Activated T-helper 2 cell treated with anti-CD3 and anti-CD28 coated beads, Interferon-gamma antibody, Interleukin-2, Interleukin-4, amounts not matched to agents 10 μg/mL and 5 μg/mL and 100 μg/mL, durations not matched to agents 14 hours and 24 hours and 36 hours (primary cell): ENCODE data around the gene RCAN2. TPM values are rescaled to one million over a fixed set of nuclear protein-coding genes. Genes with fewer than 3 reads are reported as not detected.

Experiments
- DNase-seq: peaks from one replicate; pipeline ENCODE4 v3.0.0; 2021; ENCODE audit warnings: low spot score
- H3K27ac Mint-ChIP-seq: one replicate; pipeline ENCODE4 v1.8.0; 2021; ENCODE audit warnings: mixed read lengths
- H3K27me3 Mint-ChIP-seq: one replicate; pipeline ENCODE4 v1.8.0; 2021; ENCODE audit warnings: low read depth, mixed read lengths
- H3K36me3 Mint-ChIP-seq: one replicate; pipeline ENCODE4 v1.8.0; 2021; ENCODE audit warnings: low read depth, mixed read lengths
- H3K4me1 Mint-ChIP-seq: one replicate; pipeline ENCODE4 v1.8.0; 2021; ENCODE audit warnings: low read depth, mixed read lengths
- H3K4me3 Mint-ChIP-seq: one replicate; pipeline ENCODE4 v1.8.0; 2021; ENCODE audit warnings: low read depth, mild to moderate bottlenecking, moderate library complexity, mixed read lengths
- H3K9me3 Mint-ChIP-seq: one replicate; pipeline ENCODE4 v1.8.0; 2021; ENCODE audit warnings: mixed read lengths
- intact Hi-C: fragments of 100-400 bp; cut with micrococcal nuclease; formaldehyde crosslinking; loops from one replicate; pipeline ENCODE4 v1.15.1; 2023
- total RNA-seq: library from RNA; stranded (reverse); gene quantifications from 2 replicates; pipeline ENCODE4 v1.2.3, GENCODE V29; 2022

The RCAN2 gene
- total RNA-seq, 1 donor from 2014 or later = not detected

GRCh38 chr6:46254946-46255345 lies 236.3 kb downstream of the RCAN2 start:
- DNase-seq = no peak
- Mint-ChIP-seq H3K27ac (no peak overlapping the region), H3K4me3 (no peak overlapping the region), H3K36me3 (no peaks in the 10 kb centered on the region), H3K4me1 (no peaks in the 10 kb centered on the region), H3K27me3 (peaks cover 9% of the 10 kb centered on the region), H3K9me3 (no peaks in the 10 kb centered on the region)
- intact Hi-C loops = no loop called here

GRCh38 chr6:46254331-46254730 lies 236.9 kb downstream of the RCAN2 start:
- H3K4me1 Mint-ChIP-seq = no peaks in the 10 kb centered on the region
- no peak overlapping the region for H3K27ac Mint-ChIP-seq
- H3K9me3 Mint-ChIP-seq = no peaks in the 10 kb centered on the region
- H3K36me3 Mint-ChIP-seq = no peaks in the 10 kb centered on the region
- H3K4me3 Mint-ChIP-seq = no peak overlapping the region
- intact Hi-C loops = no loop called here
- peaks cover 6% of the 10 kb centered on the region for H3K27me3 Mint-ChIP-seq
- no peak for DNase-seq

DNA sequence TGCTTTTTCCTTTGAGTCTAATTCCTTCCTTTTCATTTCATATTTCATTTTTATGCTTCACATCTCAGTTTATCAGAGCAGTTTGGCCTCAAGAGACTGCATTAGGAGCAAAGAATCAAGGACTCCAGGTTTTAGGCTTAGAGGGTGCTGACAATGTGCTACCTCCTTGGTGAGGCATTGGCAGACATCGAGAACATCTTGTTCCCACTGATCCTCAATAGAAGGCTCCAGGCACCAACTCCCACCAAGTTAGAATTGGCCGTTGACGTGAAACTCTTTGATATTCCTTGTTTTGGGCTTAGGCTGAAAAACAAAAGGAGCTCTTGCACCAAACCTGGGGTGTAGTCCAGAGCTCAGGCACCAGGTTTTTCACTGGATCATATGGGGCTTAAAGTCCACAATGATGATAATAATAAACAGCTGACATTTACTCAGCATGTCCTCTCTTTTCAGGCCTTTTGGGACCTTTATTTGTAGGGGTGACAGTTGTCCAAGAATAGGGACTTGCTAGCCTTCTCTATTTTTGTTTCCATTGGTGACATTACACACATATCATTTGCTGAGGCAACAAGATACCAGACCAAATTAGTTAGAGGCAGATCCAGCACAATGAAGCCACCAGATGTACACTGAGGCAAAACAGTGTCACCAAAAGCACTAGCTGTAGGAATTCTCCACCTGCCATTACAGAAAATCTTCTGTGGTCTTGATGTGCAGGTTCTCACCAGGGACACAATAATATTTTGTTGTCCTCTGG lies 239.5 kb downstream of the RCAN2 start:
- no peaks in the 10 kb centered on the region for H3K9me3 Mint-ChIP-seq
- no peak overlapping the region for H3K27ac Mint-ChIP-seq
- H3K27me3 Mint-ChIP-seq = peaks cover 14% of the 10 kb centered on the region
- no peaks in the 10 kb centered on the region for H3K4me1 Mint-ChIP-seq
- intact Hi-C loops = no loop called here
- DNase-seq = no peak
- no peak overlapping the region for H3K4me3 Mint-ChIP-seq
- H3K36me3 Mint-ChIP-seq = no peaks in the 10 kb centered on the region

- Mint-ChIP-seq H3K4me1 (peaks cover 2% of the 10 kb centered on the region), H3K27ac (no peak overlapping the region), H3K36me3 (no peaks in the 10 kb centered on the region), H3K27me3 (peaks cover 16% of the 10 kb centered on the region), H3K4me3 (no peak overlapping the region), H3K9me3 (no peaks in the 10 kb centered on the region)
- intact Hi-C loops = no loop called here
- no peak for DNase-seq
Observed at GRCh38 chr6:46248143-46248542, 243.1 kb downstream of the RCAN2 start.

GRCh38 chr6:46246727-46247126 lies 244.5 kb downstream of the RCAN2 start:
- Mint-ChIP-seq H3K4me3 (no peak overlapping the region), H3K9me3 (no peaks in the 10 kb centered on the region), H3K27me3 (peaks cover 16% of the 10 kb centered on the region), H3K36me3 (no peaks in the 10 kb centered on the region), H3K27ac (no peak overlapping the region), H3K4me1 (peaks cover 2% of the 10 kb centered on the region)
- intact Hi-C loops = no loop called here
- no peak for DNase-seq

GRCh38 chr6:46246081-46246480 lies 245.2 kb downstream of the RCAN2 start:
- peaks cover 15% of the 10 kb centered on the region for H3K27me3 Mint-ChIP-seq
- no peak for DNase-seq
- intact Hi-C loops = no loop called here
- no peaks in the 10 kb centered on the region for H3K36me3 Mint-ChIP-seq
- no peaks in the 10 kb centered on the region for H3K9me3 Mint-ChIP-seq
- peaks cover 2% of the 10 kb centered on the region for H3K4me1 Mint-ChIP-seq
- no peak overlapping the region for H3K27ac Mint-ChIP-seq
- H3K4me3 Mint-ChIP-seq = no peak overlapping the region

DNA sequence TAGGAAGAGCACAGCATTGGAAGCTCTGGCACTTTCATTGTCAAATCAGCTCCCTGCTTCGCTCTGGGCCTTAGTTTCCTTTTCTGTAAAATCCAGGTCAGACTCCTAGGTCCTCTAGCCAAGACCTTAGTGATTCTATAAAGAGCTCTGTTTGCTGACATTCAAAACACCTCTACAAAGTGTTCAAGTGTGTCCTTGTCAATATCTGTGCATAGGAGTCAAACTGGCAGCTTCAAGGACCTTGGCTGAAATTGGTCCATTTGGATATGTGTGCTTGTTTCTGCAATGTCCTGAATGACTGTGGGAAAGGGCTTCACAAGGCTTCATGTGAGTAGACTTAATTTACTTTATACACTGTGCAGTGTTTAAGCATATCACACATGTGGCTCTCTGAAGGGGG lies 246.6 kb downstream of the RCAN2 start:
- no peak for DNase-seq
- Mint-ChIP-seq H3K27me3 (peaks cover 13% of the 10 kb centered on the region), H3K9me3 (no peaks in the 10 kb centered on the region), H3K36me3 (no peaks in the 10 kb centered on the region), H3K4me1 (peaks cover 2% of the 10 kb centered on the region), H3K4me3 (no peak overlapping the region), H3K27ac (no peak overlapping the region)
- intact Hi-C loops = no loop called here

DNA sequence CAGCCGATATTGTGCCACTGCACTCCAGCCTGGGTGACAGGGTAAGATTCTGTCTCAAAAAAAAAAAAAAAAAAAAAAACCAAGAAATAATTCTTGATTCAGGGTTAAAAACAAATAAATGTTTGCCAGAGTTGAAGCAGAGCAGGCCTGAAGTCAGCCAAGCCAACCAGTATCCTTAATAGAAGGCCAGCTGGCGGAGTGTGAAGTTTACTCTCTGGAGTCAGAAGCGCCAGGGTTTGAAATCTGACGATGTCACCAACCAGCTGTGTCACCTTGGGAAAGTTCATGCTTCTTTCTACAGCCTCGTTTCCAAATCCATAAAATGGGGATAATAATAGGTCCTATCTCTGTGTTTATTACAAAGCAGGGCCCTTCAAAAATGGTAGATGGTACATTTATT lies 247.5 kb downstream of the RCAN2 start:
- Mint-ChIP-seq H3K4me3 (no peak overlapping the region), H3K36me3 (no peaks in the 10 kb centered on the region), H3K9me3 (no peaks in the 10 kb centered on the region), H3K4me1 (peaks cover 2% of the 10 kb centered on the region), H3K27me3 (peaks cover 17% of the 10 kb centered on the region), H3K27ac (no peak overlapping the region)
- intact Hi-C loops = no loop called here
- DNase-seq = no peak

DNA sequence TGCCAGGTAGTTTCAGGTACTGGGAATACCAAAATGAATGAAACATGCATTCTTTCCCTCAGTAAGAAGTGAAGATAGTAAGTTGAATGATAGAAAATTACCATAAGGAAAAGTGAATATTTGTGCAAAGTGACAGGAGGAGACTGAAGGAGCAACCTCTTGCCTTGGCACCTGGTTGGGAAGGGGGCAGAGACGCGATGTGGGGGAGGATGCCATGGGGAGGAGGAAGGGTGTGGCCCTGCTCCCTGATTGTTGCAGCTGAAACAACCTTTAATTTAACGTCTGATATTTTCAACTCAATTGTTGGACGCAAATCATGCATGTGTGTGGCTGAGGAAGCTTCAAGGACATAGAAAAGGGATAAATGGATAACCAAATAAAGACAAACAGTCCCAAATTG lies 248.3 kb downstream of the RCAN2 start:
- peaks cover 2% of the 10 kb centered on the region for H3K4me1 Mint-ChIP-seq

GRCh38 chr6:46240866-46241565 lies 250.2 kb downstream of the RCAN2 start:
- no peak overlapping the region for H3K4me3 Mint-ChIP-seq
- H3K27me3 Mint-ChIP-seq = peaks cover 24% of the 10 kb centered on the region
- no peak for DNase-seq
- no peak overlapping the region for H3K27ac Mint-ChIP-seq
- peaks cover 2% of the 10 kb centered on the region for H3K4me1 Mint-ChIP-seq
- intact Hi-C loops = no loop called here
- no peaks in the 10 kb centered on the region for H3K36me3 Mint-ChIP-seq
- H3K9me3 Mint-ChIP-seq = no peaks in the 10 kb centered on the region

More for the DNA sequence above, 248.3 kb downstream of the RCAN2 start:
- Mint-ChIP-seq H3K27ac (no peak overlapping the region), H3K27me3 (peaks cover 21% of the 10 kb centered on the region), H3K9me3 (no peaks in the 10 kb centered on the region), H3K4me3 (no peak overlapping the region), H3K36me3 (no peaks in the 10 kb centered on the region)
- no peak for DNase-seq
- intact Hi-C loops = no loop called here

DNA sequence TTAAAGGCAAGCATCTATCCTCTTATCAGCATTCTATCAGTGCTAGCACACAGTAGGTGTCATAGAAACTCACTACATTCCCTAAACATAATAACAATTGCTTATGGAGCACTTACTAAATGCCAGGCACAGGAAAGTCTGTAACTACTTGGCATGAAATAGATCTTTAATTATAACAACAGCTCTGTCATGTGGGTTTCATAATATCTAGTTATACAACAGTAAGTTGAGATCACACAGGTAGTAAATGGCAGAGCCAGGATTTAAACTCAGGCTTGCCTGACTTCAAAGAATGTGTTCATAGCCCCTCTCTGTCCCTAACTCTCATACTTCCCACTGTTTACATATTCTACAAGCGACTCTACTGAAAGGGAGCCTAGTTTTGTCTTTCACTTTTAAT lies 254.5 kb downstream of the RCAN2 start:
- H3K4me3 Mint-ChIP-seq = no peak overlapping the region
- H3K36me3 Mint-ChIP-seq = no peaks in the 10 kb centered on the region
- H3K9me3 Mint-ChIP-seq = no peaks in the 10 kb centered on the region
- H3K27ac Mint-ChIP-seq = no peak overlapping the region
- intact Hi-C loops = no loop called here
- H3K27me3 Mint-ChIP-seq = peaks cover 28% of the 10 kb centered on the region
- no peaks in the 10 kb centered on the region for H3K4me1 Mint-ChIP-seq
- DNase-seq = no peak

- no peak overlapping the region for H3K4me3 Mint-ChIP-seq
- no peaks in the 10 kb centered on the region for H3K9me3 Mint-ChIP-seq
Observed at GRCh38 chr6:46235242-46235641, 256.0 kb downstream of the RCAN2 start.

DNA sequence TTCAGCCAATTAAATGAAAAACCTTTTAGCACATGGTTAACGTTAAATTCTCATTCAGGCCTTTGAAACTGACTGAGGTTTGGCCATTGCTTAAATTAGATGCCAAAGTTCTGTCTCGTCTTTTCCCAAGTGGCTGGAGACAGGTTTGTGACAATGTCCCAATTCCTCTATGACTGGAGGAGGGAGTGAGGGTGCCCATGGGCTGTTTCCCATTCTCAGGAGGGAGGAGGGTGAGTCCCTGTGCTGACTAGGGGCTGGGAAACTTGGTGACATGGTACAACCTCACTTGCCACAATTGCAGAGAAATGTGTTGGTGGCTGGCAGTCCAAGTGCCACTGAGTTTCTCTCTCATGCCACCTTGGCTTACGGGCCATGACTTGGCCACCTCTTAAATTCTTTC lies 256.5 kb downstream of the RCAN2 start:
- intact Hi-C loops = no loop called here
- Mint-ChIP-seq H3K4me3 (no peak overlapping the region), H3K27ac (no peak overlapping the region), H3K27me3 (peaks cover 25% of the 10 kb centered on the region), H3K9me3 (no peaks in the 10 kb centered on the region), H3K4me1 (no peaks in the 10 kb centered on the region), H3K36me3 (no peaks in the 10 kb centered on the region)
- no peak for DNase-seq

More at GRCh38 chr6:46235242-46235641, 256.0 kb downstream of the RCAN2 start:
- Mint-ChIP-seq H3K4me1 (no peaks in the 10 kb centered on the region), H3K27me3 (peaks cover 27% of the 10 kb centered on the region), H3K27ac (no peak overlapping the region), H3K36me3 (no peaks in the 10 kb centered on the region)
- DNase-seq = no peak
- intact Hi-C loops = no loop called here
